T-helper 1 cell treated with Interleukin-12 subunit alpha and Interleukin-12 subunit beta and Interleukin-4 antibody, amounts not matched to agents 30 ng/mL and 1 ng/mL, for 36 hours (primary cell): ENCODE measurements around the gene USP9Y. TPM values are rescaled to one million over a fixed set of nuclear protein-coding genes. Genes with fewer than 3 reads are reported as not detected.

Experiments used
- total RNA-seq: library from RNA; stranded (reverse); gene quantifications from 2 replicates; pipeline ENCODE4 v1.2.3, GENCODE V29; 2022

USP9Y gene
- total RNA-seq, 1 donor from 2014 or later = 26.3 TPM

Other genes starting within 250 kb of the USP9Y start
- 86.0 and 86.9 TPM in 2 replicates for gene DDX3Y, start 203.6 kb downstream of the USP9Y start, total RNA-seq